Esophagus (tissue), 2 donors: Measurements from ENCODE around the gene TELO2. TPM values are rescaled to one million over a fixed set of nuclear protein-coding genes. Genes with fewer than 3 reads are reported as not detected.

Experiments used
- H3K27ac ChIP-seq, 2 donors: one replicate each; pipeline ENCODE4 v1.5.1; 2013; ENCODE audit warnings: low read depth in 2 of 2, mild to moderate bottlenecking in 2 of 2, inconsistent platforms in 1 of 2, low read length in 1 of 2, moderate library complexity in 1 of 2
- H3K27me3 ChIP-seq, 2 donors: one replicate each; pipeline ENCODE4 v1.6.1; 2013; ENCODE audit warnings: low read length in 2 of 2, control low read depth in 1 of 2, mild to moderate bottlenecking in 1 of 2; ENCODE audit not compliant: insufficient read depth in 2 of 2, control insufficient read depth in 1 of 2
- H3K36me3 ChIP-seq, 2 donors: one replicate each; pipeline ENCODE4 v1.6.1; 2013; ENCODE audit warnings: low read length in 1 of 2; ENCODE audit not compliant: control insufficient read depth in 2 of 2, insufficient read depth in 2 of 2
- H3K4me1 ChIP-seq, 2 donors: one replicate each; pipeline ENCODE4 v1.6.1; 2013; ENCODE audit warnings: low read length in 1 of 2; ENCODE audit not compliant: control insufficient read depth in 2 of 2, insufficient read depth in 2 of 2
- H3K4me3 ChIP-seq, 2 donors: one replicate each; pipeline ENCODE4 v1.5.1; 2013; ENCODE audit warnings: low read length in 2 of 2, mild to moderate bottlenecking in 2 of 2, low read depth in 1 of 2, moderate library complexity in 1 of 2
- H3K9me3 ChIP-seq, 2 donors: one replicate each; pipeline ENCODE4 v1.6.1; 2013; ENCODE audit warnings: mild to moderate bottlenecking in 2 of 2, low read depth in 1 of 2, low read length in 1 of 2, moderate library complexity in 1 of 2; ENCODE audit not compliant: control insufficient read depth in 2 of 2, insufficient read depth in 1 of 2
- WGBS, 2 donors: extraction: QIAGEN DNeasy Blood & Tissue Kit; methylation state at CpG; one replicate each; pipeline ENCODE4 v1.1.7; 2013; 5-methylcytosine and 5-hydroxymethylcytosine counted together
- polyA plus RNA-seq, 2 donors: library from polyadenylated mRNA; stranded (reverse); fragments of 200-250 nt; gene quantifications; one replicate each; pipeline ENCODE4 v1.2.3, GENCODE V29; 2013
- donor health status: healthy with polysubstance abuse.
- donor health status: Bipolar disorder and iron deficiency.

Gene TELO2
- polyA plus RNA-seq, 2 donors, result 32.6 to 60.8 TPM

DNA sequence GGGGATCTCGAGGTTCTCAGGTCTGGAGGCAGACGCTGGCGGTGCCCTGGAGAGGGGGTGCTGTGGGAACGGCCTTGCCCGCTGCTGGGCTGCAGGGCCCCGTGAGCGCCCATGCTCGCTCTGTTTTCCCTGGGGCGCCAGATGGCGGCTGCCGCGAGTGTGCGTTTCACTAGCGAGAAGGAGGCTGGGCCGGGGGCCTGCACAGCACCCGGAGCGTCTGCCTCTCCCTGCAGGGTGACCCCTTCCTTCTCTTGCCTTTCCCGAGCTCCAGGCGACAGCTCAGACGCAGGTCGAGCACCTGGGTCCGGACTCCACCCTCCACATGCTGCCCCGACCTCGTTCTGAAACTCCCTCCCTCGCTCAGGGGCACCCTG is 2.7 kb downstream of the TELO2 start:
- Histone ChIP-seq H3K27me3 (no peaks in the 10 kb centered on the region), H3K36me3 (peaks cover 0 to 46% of the 10 kb centered on the region in 2 donors), H3K4me3 (no peak overlapping the region), H3K4me1 (peaks cover 0 to 12% of the 10 kb centered on the region in 2 donors), H3K27ac (no peak overlapping the region), H3K9me3 (no peaks in the 10 kb centered on the region)
- WGBS, 2 donors, result 91% methylated on average over 25 of the region's 25 CpGs

GRCh38 chr16:1496464-1496863 is 3.3 kb downstream of the TELO2 start:
- WGBS, 2 donors, result 92% methylated on average over 25 of the region's 25 CpGs
- Histone ChIP-seq H3K27me3 (no peaks in the 10 kb centered on the region), H3K9me3 (no peaks in the 10 kb centered on the region), H3K36me3 (peaks cover 0 to 46% of the 10 kb centered on the region in 2 donors), H3K4me3 (no peak overlapping the region), H3K27ac (no peak overlapping the region), H3K4me1 (peaks cover 0 to 12% of the 10 kb centered on the region in 2 donors)

- 92% methylated on average over 21 of the region's 21 CpGs for WGBS, 2 donors
- Histone ChIP-seq H3K27ac (no peak overlapping the region), H3K36me3 (peaks cover 0 to 52% of the 10 kb centered on the region in 2 donors)
Measured at GRCh38 chr16:1497014-1497598, 3.9 kb downstream of the TELO2 start.

DNA sequence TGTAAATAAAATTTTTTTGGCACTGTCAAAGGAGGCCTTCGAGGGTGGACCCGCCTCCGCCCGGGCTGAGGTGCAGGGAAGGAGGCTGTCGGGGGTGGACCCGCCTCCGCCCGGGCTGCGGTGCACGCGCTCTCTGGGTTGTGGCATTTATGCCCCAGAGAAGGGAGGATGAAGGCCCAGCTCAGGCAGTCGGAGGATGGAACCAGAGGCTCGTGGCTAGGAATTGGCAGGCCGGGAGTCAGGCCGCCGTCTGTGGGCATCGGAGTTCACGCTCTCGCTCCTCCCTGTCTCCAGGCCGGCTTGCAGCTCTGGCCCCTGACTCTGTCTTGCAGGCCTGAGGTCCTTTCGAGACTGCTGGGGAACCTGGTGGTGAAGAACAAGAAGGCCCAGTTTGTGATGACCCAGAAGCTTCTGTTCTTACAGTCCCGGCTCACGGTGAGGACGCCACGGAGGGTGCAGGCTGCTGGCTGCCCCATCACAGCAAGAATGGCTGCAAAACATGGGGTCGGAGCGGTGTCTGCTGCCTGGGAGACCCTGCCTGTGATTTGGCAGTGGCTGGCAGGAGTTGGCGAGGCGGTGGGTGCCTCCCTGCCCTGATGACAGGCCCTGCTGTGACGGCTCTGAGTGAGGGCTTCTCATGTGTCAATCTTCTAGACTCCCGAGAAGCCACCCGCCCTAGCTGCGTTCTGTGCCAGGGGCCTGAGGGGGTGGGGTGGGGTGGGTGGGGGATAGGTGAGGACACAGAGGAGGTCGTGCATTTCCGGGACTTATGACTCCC is 5.9 kb downstream of the TELO2 start:
- Histone ChIP-seq H3K4me3 (no peak overlapping the region), H3K27me3 (no peaks in the 10 kb centered on the region), H3K36me3 (peaks cover 0 to 66% of the 10 kb centered on the region in 2 donors), H3K4me1 (peaks cover 0 to 7% of the 10 kb centered on the region in 2 donors), H3K27ac (no peak overlapping the region), H3K9me3 (no peaks in the 10 kb centered on the region)
- 92 to 93% methylated on average over 35 of the region's 35 CpGs for WGBS, 2 donors

More at GRCh38 chr16:1497014-1497598, 3.9 kb downstream of the TELO2 start:
- Histone ChIP-seq H3K9me3 (no peaks in the 10 kb centered on the region), H3K27me3 (no peaks in the 10 kb centered on the region), H3K4me1 (peaks cover 0 to 12% of the 10 kb centered on the region in 2 donors), H3K4me3 (no peak overlapping the region)

- Histone ChIP-seq H3K36me3 (peaks cover 0 to 62% of the 10 kb centered on the region in 2 donors), H3K27ac (no peak overlapping the region), H3K27me3 (no peaks in the 10 kb centered on the region), H3K9me3 (no peaks in the 10 kb centered on the region), H3K4me1 (peaks cover 0 to under 1% of the 10 kb centered on the region in 2 donors), H3K4me3 (no peak overlapping the region)
- 93 to 96% methylated on average over 36 of the region's 36 CpGs for WGBS, 2 donors
Measured at GRCh38 chr16:1499756-1500464, 6.8 kb downstream of the TELO2 start.

DNA sequence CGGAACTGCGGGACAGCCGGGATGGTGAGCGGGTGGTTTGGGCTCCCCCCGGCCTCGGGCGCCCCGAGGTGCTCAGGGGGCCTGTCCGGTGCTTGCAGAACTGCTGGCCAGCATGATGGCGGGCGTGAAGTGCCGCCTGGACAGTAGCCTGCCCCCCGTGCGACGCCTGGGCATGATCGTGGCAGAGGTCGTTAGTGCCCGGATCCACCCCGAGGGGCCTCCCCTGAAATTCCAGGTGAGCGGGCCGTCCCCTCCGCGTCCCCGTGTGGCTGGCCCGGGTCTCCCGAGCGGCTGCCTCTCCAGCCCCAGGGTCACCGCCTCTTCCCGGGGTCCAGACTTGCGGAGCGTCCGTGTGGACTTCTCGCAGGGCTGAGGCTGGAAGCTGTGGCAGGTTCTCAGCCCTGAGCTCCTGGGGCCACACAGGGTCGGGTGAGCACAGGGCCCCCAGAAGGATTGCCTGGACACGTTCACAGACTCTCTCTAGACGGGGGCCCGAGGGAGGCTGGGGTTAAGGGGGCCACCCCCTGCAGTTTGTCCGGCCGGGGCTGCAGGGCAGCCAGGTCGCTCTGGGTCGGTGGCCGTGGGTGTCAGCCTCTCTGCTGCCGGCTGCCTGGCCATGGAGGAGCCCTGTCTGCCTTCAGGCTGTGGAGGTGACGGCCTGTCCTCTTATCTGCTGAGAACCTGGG is 7.4 kb downstream of the TELO2 start:
- H3K36me3 ChIP-seq, result peaks cover 0 to 58% of the 10 kb centered on the region in 2 donors
- H3K9me3 ChIP-seq, result no peaks in the 10 kb centered on the region
- H3K27ac ChIP-seq, result no peak overlapping the region
- no peaks in the 10 kb centered on the region for H3K4me1 ChIP-seq
- WGBS, 2 donors, result 95 to 98% methylated on average over 44 of the region's 44 CpGs
- H3K27me3 ChIP-seq, result no peaks in the 10 kb centered on the region
- H3K4me3 ChIP-seq, result no peak overlapping the region

- Histone ChIP-seq H3K27ac (no peak overlapping the region), H3K9me3 (no peaks in the 10 kb centered on the region), H3K4me1 (no peaks in the 10 kb centered on the region), H3K36me3 (peaks cover 0 to 57% of the 10 kb centered on the region in 2 donors), H3K27me3 (no peaks in the 10 kb centered on the region), H3K4me3 (no peak overlapping the region)
- WGBS, 2 donors, result 96% methylated on average over 23 of the region's 23 CpGs
Measured at GRCh38 chr16:1501630-1502029, 8.5 kb downstream of the TELO2 start.

- no peak overlapping the region for H3K27ac ChIP-seq
- H3K4me1 ChIP-seq, result no peaks in the 10 kb centered on the region
- H3K36me3 ChIP-seq, result peaks cover 0 to 57% of the 10 kb centered on the region in 2 donors
- H3K27me3 ChIP-seq, result no peaks in the 10 kb centered on the region
- H3K4me3 ChIP-seq, result no peak overlapping the region
- H3K9me3 ChIP-seq, result no peaks in the 10 kb centered on the region
- 96 to 98% methylated on average over 40 to 42 of the region's 42 CpGs for WGBS, 2 donors
Measured at GRCh38 chr16:1502092-1503004, 9.2 kb downstream of the TELO2 start.
